HEK293T (cell line): ENCODE measurements around the gene ATP5ME.

Source experiments
- FOXK2 ChIP-seq: fragments of 450-650 bp; IDR thresholded peaks from 2 replicates; pipeline ENCODE4 v1.6.1; 2016; ENCODE audit warnings: mild to moderate bottlenecking
- L3MBTL2 ChIP-seq: fragments of 450-650 bp; conservative IDR thresholded peaks from 2 replicates; pipeline ENCODE4 v1.6.1; 2016; ENCODE audit warnings: mild to moderate bottlenecking
- SP1 ChIP-seq: fragments of 450-650 bp; IDR thresholded peaks from 2 replicates; pipeline ENCODE4 v1.6.1; 2017
- TARDBP ChIP-seq: fragments of 450-650 bp; IDR thresholded peaks from 2 replicates; pipeline ENCODE4 v1.6.1; 2016
- ZNF384 ChIP-seq: fragments of 450-650 bp; IDR thresholded peaks from 2 replicates; pipeline ENCODE4 v1.6.1; 2016
- TF ChIP-seq, protein P1 (sequence below): fragments of 450-650 bp; IDR thresholded peaks from 2 replicates; pipeline ENCODE4 v1.6.1; 2016

DNA sequence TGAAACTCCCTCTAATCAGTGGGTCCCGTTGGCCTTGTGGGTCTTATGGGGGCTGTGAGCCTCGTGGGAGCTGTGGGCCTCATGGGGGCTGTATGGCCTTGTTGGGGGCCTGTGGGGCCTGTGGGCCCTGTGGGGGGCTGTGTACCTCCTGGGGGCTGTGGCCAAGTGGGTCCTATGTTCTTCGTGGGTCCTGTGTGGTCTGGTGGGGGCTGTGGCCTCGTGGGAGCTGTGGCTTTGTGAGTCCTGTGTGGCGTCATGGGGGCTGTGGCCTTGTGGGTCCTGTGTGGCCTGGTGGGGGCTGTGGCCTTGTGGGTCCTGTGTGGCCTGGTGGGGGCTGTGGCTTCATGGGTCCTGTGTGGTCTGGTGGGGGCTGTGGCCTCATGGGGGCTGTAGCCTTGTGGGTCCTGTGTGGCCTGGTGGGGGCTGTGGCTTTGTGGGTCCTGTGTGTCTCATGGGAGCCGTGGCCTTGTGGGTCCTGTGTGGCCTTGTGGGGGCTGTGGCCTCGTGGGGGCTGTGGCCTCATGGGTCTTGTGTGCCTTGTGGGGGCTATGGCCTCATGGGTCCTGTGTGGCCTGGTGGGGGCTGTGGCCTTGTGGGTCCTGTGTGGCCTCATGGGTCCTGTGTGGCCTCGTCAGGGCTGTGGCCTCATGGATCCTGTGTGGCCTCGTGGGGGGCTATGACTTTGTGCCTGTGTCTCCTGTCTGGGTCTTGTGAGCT lies 39.0 kb upstream of the ATP5ME start:
- TF ChIP-seq TARDBP, result no peak
- TF ChIP-seq, protein P1, sequence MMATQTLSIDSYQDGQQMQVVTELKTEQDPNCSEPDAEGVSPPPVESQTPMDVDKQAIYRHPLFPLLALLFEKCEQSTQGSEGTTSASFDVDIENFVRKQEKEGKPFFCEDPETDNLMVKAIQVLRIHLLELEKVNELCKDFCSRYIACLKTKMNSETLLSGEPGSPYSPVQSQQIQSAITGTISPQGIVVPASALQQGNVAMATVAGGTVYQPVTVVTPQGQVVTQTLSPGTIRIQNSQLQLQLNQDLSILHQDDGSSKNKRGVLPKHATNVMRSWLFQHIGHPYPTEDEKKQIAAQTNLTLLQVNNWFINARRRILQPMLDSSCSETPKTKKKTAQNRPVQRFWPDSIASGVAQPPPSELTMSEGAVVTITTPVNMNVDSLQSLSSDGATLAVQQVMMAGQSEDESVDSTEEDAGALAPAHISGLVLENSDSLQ, result no peak
- TF ChIP-seq FOXK2, result no peak
- TF ChIP-seq L3MBTL2, result no peak
- TF ChIP-seq SP1, result no peak
- no peak for TF ChIP-seq ZNF384
